HG03460 (cell line): ENCODE results near the gene OGFOD3.
"Not testable (repeated sequence)": the region's sequence is repeated elsewhere in the genome, so short reads cannot be mapped to it uniquely, and the experiment has no call there.

ENCODE experiments used
- ATAC-seq: cut with Tn5 transposase; IDR thresholded peaks from one replicate; pipeline ENCODE4 v1.9.1; 2021; ENCODE audit not compliant: unreplicated experiment

Gene OGFOD3

GRCh38 chr17:82357394-82357793 is 61.0 kb downstream of the OGFOD3 start:
- no peak for ATAC-seq

GRCh38 chr17:82356845-82357355 is 61.5 kb downstream of the OGFOD3 start:
- ATAC-seq = no peak

- ATAC-seq = no peak
Measured at GRCh38 chr17:82355770-82356427, 62.5 kb downstream of the OGFOD3 start.

- no peak for ATAC-seq
Measured at GRCh38 chr17:82354804-82355308, 63.5 kb downstream of the OGFOD3 start.

- ATAC-seq = no peak
Measured at GRCh38 chr17:82353484-82353883, 64.9 kb downstream of the OGFOD3 start.

- peak; percentile 51 for ATAC-seq
Measured at GRCh38 chr17:82351713-82352488, 66.5 kb downstream of the OGFOD3 start.

GRCh38 chr17:82351254-82351712 is 67.1 kb downstream of the OGFOD3 start:
- ATAC-seq = peak; percentile 44

- no peak for ATAC-seq
Measured at GRCh38 chr17:82350182-82351030, 68.0 kb downstream of the OGFOD3 start.

- no peak for ATAC-seq
Measured at GRCh38 chr17:82349287-82349701, 69.1 kb downstream of the OGFOD3 start.

- ATAC-seq = no peak
Measured at GRCh38 chr17:82348866-82349265, 69.5 kb downstream of the OGFOD3 start.

GRCh38 chr17:82348434-82348833 is 70.0 kb downstream of the OGFOD3 start:
- ATAC-seq = no peak

- ATAC-seq = not testable (repeated sequence)
Measured at GRCh38 chr17:82347994-82348393, 70.4 kb downstream of the OGFOD3 start.

- ATAC-seq = no peak
Measured at GRCh38 chr17:82346342-82347300, 71.8 kb downstream of the OGFOD3 start.

GRCh38 chr17:82345151-82345976 is 73.0 kb downstream of the OGFOD3 start:
- no peak for ATAC-seq

- ATAC-seq = no peak
Measured at GRCh38 chr17:82344175-82344907, 74.0 kb downstream of the OGFOD3 start.

GRCh38 chr17:82343560-82343959 is 74.8 kb downstream of the OGFOD3 start:
- no peak for ATAC-seq

GRCh38 chr17:82342361-82343079 is 75.9 kb downstream of the OGFOD3 start:
- no peak for ATAC-seq
